Duodenal mucosa (tissue), 2 donors: ENCODE measurements around the gene LBR.

ENCODE experiments used
- H3K27ac ChIP-seq: one replicate; pipeline ENCODE4 v1.7.0; 2013; ENCODE audit warnings: low read depth, low read length
- H3K27me3 ChIP-seq, 2 donors: one replicate each; pipeline ENCODE4 v1.7.0; 2013; ENCODE audit warnings: low read length in 2 of 2, control low read depth in 1 of 2; ENCODE audit not compliant: insufficient read depth in 2 of 2, control insufficient read depth in 1 of 2
- H3K36me3 ChIP-seq, 2 donors: one replicate each; pipeline ENCODE4 v1.7.0; 2013; ENCODE audit warnings: low read length in 2 of 2, control low read depth in 1 of 2; ENCODE audit not compliant: insufficient read depth in 2 of 2, control insufficient read depth in 1 of 2
- H3K4me1 ChIP-seq, 2 donors: one replicate each; pipeline ENCODE4 v1.7.0; 2013; ENCODE audit warnings: low read length in 2 of 2, control low read depth in 1 of 2; ENCODE audit not compliant: insufficient read depth in 2 of 2, control insufficient read depth in 1 of 2
- H3K4me3 ChIP-seq, 2 donors: one replicate each; pipeline ENCODE4 v1.7.0; 2013; ENCODE audit warnings: low read length in 2 of 2, low read depth in 1 of 2
- H3K9ac ChIP-seq, 2 donors: one replicate each; pipeline ENCODE4 v1.7.0; 2013; ENCODE audit warnings: low read length in 2 of 2, low read depth in 1 of 2
- H3K9me3 ChIP-seq, 2 donors: one replicate each; pipeline ENCODE4 v1.7.0; 2013; ENCODE audit warnings: low read length in 2 of 2, control low read depth in 1 of 2; ENCODE audit not compliant: control insufficient read depth in 1 of 2

Gene LBR

DNA sequence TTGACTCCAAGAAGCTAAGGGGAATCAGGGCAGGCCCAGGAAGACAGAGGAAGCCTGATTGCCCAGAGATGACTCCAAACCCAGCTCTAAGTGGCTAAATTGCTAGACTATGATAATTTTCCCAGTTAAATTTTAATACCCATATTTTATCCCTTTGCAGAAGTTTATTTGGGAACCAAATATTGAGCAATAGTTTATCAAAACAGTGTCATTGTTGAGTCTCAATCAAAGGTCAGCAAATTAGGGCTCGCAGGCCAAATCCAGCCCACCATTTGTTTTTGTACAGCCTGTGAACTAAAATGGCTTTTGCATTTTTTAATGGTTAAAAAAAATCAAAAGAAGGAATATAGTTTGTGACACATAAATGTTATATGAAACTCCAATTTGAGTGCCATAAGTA lies 47.1 kb downstream of the LBR start:
- Histone ChIP-seq H3K9me3 (no peaks in the 10 kb centered on the region), H3K36me3 (no peaks in the 10 kb centered on the region), H3K27ac (no peak overlapping the region), H3K4me1 (no peaks in the 10 kb centered on the region), H3K27me3 (no peaks in the 10 kb centered on the region), H3K9ac (no peak overlapping the region), H3K4me3 (no peak overlapping the region)

DNA sequence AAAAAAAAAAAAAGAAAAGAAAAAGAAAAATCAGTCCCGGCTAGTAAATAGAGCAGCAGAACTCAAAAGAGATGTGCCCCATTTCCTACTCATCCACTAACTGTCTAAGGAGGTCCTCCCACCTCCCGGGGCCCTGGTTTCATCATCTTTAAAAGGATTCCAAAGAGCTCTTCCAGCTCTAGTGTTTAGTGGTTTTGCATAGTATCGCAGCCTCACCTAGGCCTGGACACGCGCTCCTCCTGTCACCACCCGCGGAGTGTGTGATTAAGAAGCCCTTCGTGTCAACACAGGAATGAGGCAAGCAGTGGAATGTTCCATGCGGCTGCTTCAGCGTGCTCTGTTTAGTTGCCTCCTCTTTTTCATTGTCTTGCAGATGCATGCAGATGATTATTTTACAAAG lies 49.0 kb downstream of the LBR start:
- H3K4me1 ChIP-seq, result no peaks in the 10 kb centered on the region
- H3K36me3 ChIP-seq, result no peaks in the 10 kb centered on the region
- H3K27ac ChIP-seq, result no peak overlapping the region
- H3K4me3 ChIP-seq, result no peak overlapping the region
- H3K9ac ChIP-seq, result no peak overlapping the region
- H3K9me3 ChIP-seq, result no peaks in the 10 kb centered on the region
- no peaks in the 10 kb centered on the region for H3K27me3 ChIP-seq

DNA sequence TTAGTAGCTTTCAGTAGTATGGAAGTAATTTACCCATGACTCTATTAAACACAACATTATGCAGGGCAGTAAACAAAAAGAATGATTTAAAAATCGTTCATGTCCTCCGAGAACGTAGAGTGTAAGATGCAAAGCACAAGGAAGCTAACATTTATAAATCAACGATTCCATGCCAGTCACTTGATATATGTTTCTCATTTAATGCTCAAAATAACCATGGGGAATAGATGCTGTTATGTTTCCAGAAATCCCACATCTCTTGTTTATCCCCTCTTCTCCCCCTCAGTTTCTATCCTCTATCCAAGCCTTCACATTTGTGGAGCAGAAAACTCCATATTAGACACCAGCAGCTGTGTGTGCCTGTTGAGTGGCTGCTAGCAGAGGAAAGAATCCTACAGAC lies 52.8 kb downstream of the LBR start:
- Histone ChIP-seq H3K27ac (no peak overlapping the region), H3K27me3 (no peaks in the 10 kb centered on the region), H3K9me3 (no peaks in the 10 kb centered on the region), H3K36me3 (no peaks in the 10 kb centered on the region), H3K9ac (no peak overlapping the region), H3K4me1 (no peaks in the 10 kb centered on the region), H3K4me3 (no peak overlapping the region)

DNA sequence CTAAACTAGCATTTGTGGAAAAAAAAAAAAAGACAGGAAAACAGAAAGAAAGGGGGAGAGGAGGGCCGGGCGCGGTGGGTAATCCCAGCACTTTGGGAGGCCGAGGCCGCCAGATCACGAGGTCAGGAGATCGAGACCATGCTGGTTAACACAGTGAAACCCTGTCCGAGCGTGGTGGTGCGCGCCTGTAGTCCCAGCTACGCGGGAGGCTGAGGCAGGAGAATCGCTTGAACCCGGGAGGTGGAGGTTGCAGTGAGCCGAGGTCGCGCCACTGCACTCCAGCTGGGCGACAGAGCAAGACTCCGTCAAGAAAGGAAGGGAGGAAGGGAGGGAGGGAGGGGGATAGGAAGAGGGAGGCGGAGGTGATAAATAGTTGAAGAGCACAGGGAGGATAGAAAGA lies 54.7 kb downstream of the LBR start:
- Histone ChIP-seq H3K9me3 (no peaks in the 10 kb centered on the region), H3K4me1 (no peaks in the 10 kb centered on the region), H3K36me3 (no peaks in the 10 kb centered on the region), H3K9ac (no peak overlapping the region), H3K4me3 (no peak overlapping the region), H3K27ac (no peak overlapping the region), H3K27me3 (no peaks in the 10 kb centered on the region)

DNA sequence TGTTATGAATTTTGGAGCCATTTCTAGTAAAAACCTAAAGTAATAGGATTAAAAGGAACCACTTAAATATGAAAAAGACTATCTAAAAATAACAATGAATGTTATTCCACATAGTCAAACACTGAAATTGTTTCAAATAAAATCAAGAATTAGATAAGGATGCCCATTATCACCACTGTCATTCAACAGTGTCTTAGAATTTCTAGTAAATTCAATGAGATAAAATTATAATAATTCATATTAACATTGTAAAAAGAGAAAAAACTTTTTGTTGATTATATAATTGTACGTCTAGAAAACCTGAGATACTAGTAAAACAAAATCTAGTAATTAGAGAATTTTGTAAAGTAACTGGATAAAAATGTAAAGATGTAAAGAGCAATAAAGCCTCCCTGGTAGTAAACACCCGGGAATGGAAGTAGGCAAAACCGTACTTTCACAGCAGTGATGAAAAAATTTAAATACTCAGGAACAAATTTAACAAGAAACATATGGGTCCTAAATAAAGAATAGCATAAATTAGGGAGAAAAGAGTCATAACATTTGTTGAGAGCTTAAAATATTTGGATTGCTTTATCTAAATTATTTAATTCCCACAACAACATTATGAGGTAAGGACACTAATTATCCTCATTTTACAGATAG lies 56.4 kb downstream of the LBR start:
- no peaks in the 10 kb centered on the region for H3K4me1 ChIP-seq

DNA sequence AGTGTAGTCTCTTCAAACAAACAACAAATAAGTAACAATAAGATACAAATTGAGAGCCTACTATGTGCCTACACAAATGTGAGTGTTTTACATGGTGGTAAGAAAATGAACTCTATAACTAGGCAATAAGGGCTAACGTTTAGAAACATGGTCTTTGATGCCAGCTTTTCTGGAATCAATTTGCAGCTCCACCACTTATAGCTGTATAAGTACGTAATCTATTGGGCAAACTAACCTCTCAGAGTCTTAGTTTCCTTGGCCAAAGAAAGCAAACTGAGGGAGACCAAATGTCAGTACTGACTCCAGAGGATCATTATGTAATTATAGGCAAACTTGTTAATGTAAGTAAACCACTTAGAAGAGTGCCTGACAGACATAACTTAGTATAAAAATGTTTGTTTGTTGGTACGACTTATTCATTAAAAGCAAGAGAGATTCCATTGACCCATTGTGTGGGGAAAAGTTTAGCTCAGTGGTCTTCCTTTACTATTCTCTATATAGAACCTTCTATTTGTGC lies 59.7 kb downstream of the LBR start:
- Histone ChIP-seq H3K9me3 (no peaks in the 10 kb centered on the region), H3K4me1 (no peaks in the 10 kb centered on the region), H3K9ac (no peak overlapping the region), H3K36me3 (no peaks in the 10 kb centered on the region), H3K27ac (no peak overlapping the region), H3K27me3 (no peaks in the 10 kb centered on the region), H3K4me3 (no peak overlapping the region)

More for the DNA sequence above, 56.4 kb downstream of the LBR start:
- H3K4me3 ChIP-seq, result no peak overlapping the region
- H3K9me3 ChIP-seq, result no peaks in the 10 kb centered on the region
- no peak overlapping the region for H3K9ac ChIP-seq
- H3K27me3 ChIP-seq, result no peaks in the 10 kb centered on the region
- no peaks in the 10 kb centered on the region for H3K36me3 ChIP-seq
- H3K27ac ChIP-seq, result no peak overlapping the region

DNA sequence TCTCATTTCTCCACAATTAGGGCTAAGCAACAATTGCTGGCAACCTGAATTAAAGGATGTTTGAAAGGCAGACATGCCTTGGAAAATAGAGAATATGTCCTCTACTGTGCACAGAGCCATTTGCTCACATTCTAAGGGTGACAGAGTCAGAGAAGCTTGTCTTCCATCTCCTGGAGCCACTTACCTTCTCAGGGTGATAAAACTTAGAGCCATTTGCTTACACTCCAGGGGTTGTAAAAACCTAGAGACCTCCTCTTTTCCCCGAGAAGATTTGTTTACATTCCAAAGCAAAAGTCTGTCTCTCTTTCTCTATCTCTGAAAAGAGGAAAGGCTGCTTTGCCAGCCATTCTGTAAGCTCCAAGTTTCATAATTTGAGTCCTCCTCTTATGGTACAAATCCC lies 61.3 kb downstream of the LBR start:
- no peak overlapping the region for H3K4me3 ChIP-seq
- H3K27me3 ChIP-seq, result no peaks in the 10 kb centered on the region
- H3K9ac ChIP-seq, result no peak overlapping the region
- no peak overlapping the region for H3K27ac ChIP-seq
- no peaks in the 10 kb centered on the region for H3K9me3 ChIP-seq
- no peaks in the 10 kb centered on the region for H3K36me3 ChIP-seq
- no peaks in the 10 kb centered on the region for H3K4me1 ChIP-seq

DNA sequence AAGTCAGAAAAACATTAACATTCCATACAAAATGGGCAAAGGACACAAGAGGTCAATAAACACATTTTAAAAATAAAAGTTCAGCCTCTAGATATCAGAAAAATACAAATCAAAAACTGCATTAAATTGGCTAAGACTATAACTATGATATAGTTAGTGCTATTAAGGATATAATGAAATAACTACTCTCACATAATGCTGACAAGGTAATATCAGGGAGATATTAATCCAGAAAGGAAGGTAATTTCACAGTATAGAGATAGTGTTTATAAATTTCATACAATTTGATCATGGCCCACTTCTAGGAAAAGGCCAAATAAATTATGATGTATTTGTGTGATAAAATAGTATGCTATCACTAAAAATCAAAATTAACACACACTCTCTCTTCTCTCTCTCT lies 61.8 kb downstream of the LBR start:
- Histone ChIP-seq H3K27me3 (no peaks in the 10 kb centered on the region), H3K36me3 (no peaks in the 10 kb centered on the region), H3K4me3 (no peak overlapping the region)

DNA sequence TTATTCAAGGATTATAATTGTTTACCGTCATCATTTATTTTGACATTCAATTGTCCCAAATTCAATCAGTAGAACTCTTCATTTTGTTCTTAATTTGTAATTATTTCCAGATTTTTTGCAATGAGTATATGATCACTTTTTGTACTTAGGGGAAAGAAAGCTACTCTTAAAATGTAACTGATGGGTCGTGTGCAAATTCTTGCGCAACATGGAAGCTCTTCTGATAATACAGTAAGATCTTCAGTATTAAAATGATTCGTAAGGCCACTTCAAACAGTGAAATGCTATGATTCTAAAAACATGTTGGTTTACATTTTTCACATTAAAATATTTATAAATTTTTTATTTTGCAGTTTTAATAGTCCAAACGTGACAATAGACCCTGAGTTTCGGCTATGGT lies 63.4 kb downstream of the LBR start:
- no peaks in the 10 kb centered on the region for H3K4me1 ChIP-seq
- no peaks in the 10 kb centered on the region for H3K9me3 ChIP-seq
- H3K9ac ChIP-seq, result no peak overlapping the region
- H3K27ac ChIP-seq, result no peak overlapping the region
- peaks cover 0 to 2% of the 10 kb centered on the region in 2 donors for H3K27me3 ChIP-seq
- H3K4me3 ChIP-seq, result no peak overlapping the region
- H3K36me3 ChIP-seq, result no peaks in the 10 kb centered on the region

More for the DNA sequence above, 61.8 kb downstream of the LBR start:
- Histone ChIP-seq H3K9ac (no peak overlapping the region), H3K27ac (no peak overlapping the region), H3K4me1 (no peaks in the 10 kb centered on the region), H3K9me3 (no peaks in the 10 kb centered on the region)

DNA sequence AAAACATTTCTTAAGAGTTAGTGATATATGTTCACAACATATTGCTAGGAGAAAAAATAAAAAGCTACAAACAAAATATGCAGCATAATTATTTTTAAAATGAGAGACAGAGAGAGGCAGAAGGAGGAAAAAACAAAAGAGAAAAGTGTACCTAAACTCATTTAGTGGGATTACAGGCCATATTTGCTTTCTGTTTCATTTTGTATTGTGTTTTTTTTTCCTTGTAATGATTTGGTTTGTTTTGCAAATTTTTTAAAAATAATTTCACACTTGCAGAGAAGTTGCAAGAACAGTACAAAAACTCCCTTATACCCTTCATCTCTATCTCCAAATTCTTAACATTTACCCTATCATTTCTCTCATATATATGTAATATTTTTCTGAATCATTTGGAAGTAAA lies 65.0 kb downstream of the LBR start:
- no peaks in the 10 kb centered on the region for H3K4me1 ChIP-seq
- H3K9me3 ChIP-seq, result no peaks in the 10 kb centered on the region
- no peak overlapping the region for H3K9ac ChIP-seq
- no peak overlapping the region for H3K27ac ChIP-seq
- peaks cover 0 to 2% of the 10 kb centered on the region in 2 donors for H3K27me3 ChIP-seq
- H3K4me3 ChIP-seq, result no peak overlapping the region
- H3K36me3 ChIP-seq, result no peaks in the 10 kb centered on the region
